ENCODE measurements around the gene CDIP1.

The CDIP1 gene

GRCh38 chr16:4538350-4539235 lies at the start of gene CDIP1 (continued):
- TF ChIP-seq, protein P1, sequence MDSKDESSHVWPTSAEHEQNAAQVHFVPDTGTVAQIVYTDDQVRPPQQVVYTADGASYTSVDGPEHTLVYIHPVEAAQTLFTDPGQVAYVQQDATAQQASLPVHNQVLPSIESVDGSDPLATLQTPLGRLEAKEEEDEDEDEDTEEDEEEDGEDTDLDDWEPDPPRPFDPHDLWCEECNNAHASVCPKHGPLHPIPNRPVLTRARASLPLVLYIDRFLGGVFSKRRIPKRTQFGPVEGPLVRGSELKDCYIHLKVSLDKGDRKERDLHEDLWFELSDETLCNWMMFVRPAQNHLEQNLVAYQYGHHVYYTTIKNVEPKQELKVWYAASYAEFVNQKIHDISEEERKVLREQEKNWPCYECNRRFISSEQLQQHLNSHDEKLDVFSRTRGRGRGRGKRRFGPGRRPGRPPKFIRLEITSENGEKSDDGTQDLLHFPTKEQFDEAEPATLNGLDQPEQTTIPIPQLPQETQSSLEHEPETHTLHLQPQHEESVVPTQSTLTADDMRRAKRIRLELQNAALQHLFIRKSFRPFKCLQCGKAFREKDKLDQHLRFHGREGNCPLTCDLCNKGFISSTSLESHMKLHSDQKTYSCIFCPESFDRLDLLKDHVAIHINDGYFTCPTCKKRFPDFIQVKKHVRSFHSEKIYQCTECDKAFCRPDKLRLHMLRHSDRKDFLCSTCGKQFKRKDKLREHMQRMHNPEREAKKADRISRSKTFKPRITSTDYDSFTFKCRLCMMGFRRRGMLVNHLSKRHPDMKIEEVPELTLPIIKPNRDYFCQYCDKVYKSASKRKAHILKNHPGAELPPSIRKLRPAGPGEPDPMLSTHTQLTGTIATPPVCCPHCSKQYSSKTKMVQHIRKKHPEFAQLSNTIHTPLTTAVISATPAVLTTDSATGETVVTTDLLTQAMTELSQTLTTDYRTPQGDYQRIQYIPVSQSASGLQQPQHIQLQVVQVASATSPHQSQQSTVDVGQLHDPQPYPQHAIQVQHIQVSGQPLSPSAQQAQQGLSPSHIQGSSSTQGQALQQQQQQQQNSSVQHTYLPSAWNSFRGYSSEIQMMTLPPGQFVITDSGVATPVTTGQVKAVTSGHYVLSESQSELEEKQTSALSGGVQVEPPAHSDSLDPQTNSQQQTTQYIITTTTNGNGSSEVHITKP (tag by site-specific recombination; IDR thresholded peaks at IDR 0.05) = peak; percentile 56; the same call in 1 of the 2 replicates
- TF ChIP-seq, protein P2, sequence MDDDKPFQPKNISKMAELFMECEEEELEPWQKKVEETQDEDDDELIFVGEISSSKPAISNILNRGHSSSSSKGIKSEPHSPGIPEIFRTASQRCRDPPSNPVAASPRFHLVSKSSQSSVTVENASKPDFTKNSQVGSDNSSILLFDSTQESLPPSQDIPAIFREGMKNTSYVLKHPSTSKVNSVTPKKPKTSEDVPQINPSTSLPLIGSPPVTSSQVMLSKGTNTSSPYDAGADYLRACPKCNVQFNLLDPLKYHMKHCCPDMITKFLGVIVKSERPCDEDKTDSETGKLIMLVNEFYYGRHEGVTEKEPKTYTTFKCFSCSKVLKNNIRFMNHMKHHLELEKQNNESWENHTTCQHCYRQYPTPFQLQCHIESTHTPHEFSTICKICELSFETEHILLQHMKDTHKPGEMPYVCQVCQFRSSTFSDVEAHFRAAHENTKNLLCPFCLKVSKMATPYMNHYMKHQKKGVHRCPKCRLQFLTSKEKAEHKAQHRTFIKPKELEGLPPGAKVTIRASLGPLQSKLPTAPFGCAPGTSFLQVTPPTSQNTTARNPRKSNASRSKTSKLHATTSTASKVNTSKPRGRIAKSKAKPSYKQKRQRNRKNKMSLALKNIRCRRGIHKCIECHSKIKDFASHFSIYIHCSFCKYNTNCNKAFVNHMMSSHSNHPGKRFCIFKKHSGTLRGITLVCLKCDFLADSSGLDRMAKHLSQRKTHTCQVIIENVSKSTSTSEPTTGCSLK (tag by site-specific recombination; IDR thresholded peaks at IDR 0.05) = no peak
- TF ChIP-seq FEZF1 (tag by site-specific recombination; IDR thresholded peaks at IDR 0.05) (no peak), GLIS1 (tag by site-specific recombination; IDR thresholded peaks at IDR 0.05) (peak; percentile 65; the same call in 1 of the 2 replicates), ZNF132 (tag by site-specific recombination; IDR thresholded peaks at IDR 0.05; ENCODE audit: borderline replicate concordance) (no peak), ZNF398 (tag by site-specific recombination; IDR thresholded peaks at IDR 0.05) (peak; percentile 77), BCL6B (tag by site-specific recombination; IDR thresholded peaks at IDR 0.05) (no peak), INSM2 (tag by site-specific recombination; IDR thresholded peaks at IDR 0.05) (peak; percentile 81), REST (tag by site-specific recombination; IDR thresholded peaks at IDR 0.05) (no peak), SETDB1 (IDR thresholded peaks at IDR 0.05; ENCODE audit: insufficient read length, low read length) (peak; percentile 97), BCL11B (tag by site-specific recombination; IDR thresholded peaks at IDR 0.05; ENCODE audit: low read depth) (peak; percentile 90), ZNF654 (tag by site-specific recombination; IDR thresholded peaks at IDR 0.05; ENCODE audit: low read depth) (no peak), ZNF433 (tag by site-specific recombination; IDR thresholded peaks at IDR 0.05; ENCODE audit: low read depth) (no peak), OVOL3 (tag by site-specific recombination; IDR thresholded peaks at IDR 0.05) (peak; percentile 75; the same call in 1 of the 2 replicates), ZNF623 (tag by site-specific recombination; IDR thresholded peaks at IDR 0.05) (no peak), ZNF830 (tag by site-specific recombination; IDR thresholded peaks at IDR 0.05; ENCODE audit: low read depth) (no peak)
